ENCODE measurements around the gene OOSP4A.
"Not testable (repeated sequence)": the region's sequence is repeated elsewhere in the genome, so short reads cannot be mapped to it uniquely, and the experiment has no call there.

OOSP4A gene

DNA sequence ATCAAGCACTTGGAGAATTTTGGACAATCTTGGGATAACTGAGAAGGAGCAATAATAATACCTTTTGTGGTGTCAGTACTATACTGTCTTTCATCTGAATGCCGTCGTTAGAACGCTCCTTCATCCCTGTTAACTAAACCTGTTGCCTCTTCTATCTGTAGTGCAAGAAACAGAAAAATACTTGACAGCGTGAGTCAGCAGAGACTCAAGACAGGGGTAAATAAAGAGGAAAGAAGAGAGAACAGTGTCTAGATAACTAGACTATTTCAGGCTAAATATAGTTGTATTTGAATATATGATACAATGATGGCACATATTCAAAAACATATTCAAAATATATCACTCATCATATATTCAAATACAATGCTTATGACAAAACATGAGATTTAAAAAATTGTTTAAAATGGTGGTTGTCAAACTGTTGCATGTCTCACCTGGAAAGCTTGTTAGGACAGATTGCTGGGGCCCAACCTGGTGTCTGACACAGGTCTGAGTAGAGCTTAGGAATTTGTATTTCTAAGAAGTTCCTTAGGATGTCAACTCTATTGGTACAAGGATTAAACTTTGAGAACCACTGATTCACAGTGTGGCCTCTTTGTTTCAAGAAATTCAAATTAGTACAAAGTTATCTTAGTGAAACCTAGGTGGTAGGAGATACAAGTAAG is 17.4 kb downstream of the OOSP4A start:
- DNase-seq, result no peak

DNA sequence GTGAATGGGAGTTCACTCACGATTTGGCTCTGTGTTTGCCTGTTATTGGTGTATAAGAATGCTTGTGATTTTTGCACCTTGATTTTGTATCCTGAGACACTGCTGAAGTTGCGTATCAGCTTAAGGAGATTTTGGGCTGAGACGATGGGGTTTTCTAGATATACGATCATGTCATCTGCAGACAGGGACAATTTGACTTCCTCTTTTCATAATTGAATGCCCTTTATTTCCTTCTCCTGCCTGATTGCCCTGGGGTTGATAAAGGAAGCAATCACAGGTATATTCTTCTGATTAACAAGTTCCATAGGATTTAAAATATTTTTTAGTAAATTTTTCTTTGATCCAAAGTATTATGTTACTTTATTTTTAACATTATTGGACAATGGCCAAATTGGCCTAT is 18.2 kb downstream of the OOSP4A start:
- not testable (repeated sequence) for DNase-seq

DNA sequence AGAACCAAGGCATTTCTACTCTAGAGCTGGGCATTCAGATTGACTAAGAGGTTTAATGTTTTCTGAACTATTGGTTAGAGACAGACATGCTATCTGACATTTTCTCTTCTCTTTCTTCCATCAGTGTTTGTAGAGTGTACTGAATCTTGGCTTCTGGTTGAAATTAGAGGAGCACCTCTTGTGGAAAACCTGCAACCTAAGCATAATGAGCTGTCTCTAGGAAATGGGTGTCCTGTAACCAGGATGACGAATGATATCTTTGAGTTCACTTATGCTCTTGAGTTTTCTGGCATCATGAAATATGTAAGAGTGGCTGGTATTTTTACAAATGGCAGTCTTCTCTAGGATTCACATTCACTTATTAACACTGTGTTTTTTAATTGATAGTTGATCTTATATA is 19.4 kb downstream of the OOSP4A start:
- no peak for DNase-seq

DNA sequence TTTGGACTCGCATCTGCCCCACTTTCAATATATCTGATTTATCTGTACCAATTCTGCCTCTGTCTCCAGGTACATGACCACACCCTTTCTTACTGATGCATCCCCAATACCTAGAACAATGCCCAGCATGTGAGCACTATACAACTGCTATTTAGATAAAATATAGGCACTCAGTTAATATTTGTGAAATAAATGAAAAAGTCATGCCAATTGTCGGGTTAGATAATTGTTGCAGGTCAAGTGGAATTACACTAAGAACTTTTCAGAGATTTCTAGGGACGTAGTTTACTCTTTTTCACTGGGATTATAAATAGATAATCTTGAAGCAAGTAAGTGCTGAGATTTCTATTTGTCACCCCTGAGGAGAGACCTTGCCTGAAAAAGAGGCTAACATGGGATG is 20.5 kb downstream of the OOSP4A start:
- DNase-seq, result no peak

DNA sequence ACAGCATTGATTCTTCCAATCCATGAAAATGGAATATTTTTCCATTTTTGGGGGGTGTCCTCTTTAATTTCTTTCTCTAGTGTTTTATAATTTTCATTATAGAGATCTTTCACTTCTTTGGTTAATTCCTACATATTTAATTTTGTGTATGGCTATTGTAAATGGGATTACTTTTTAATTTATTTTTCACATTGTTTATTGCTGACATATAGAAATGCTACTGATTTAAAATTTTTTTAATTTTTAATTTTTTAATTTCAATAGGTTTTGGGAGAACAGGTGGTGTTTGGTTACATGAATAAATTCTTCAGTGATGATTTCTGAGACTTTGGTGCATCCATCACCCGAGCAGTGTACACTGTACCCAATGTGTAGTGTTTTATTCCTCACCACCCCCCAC is 26.6 kb downstream of the OOSP4A start:
- DNase-seq, result no peak

DNA sequence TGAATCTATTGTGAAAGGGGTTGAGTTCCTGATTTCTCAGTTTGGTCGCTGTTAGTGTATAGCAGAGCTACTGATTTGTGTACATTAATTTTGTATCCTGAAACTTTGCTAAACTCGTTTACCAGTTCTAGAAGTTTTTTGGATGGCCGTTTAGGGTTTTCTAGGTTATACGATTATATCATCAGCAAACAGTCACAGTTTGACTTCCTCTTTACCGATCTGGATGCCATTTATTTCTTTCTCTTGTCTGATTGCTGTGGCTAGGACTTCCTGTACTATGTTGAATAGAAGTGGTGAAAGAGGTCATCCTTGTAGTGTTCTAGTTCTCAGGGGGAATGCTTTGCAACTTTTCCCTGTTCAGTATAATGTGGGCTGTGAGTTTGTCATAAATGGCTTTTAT is 28.6 kb downstream of the OOSP4A start:
- DNase-seq, result no peak

DNA sequence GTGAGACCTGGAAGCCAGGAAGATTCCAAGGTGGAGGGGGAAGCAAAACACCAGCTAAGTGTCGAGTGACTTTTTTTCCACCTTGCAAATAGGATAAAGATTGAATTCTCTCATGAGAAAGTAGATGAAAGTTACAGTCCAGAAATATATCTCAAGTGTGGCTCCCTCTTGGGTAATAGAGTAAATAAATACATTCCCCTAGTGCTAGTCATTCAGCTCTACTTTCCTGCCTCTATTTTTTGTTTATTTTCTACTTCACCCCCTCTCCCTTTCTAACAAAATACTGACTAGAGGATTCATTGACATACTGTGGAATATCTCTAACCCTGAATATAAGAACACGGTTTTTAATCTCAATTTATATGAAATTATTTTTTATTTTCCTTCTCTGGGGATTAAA is 34.0 kb downstream of the OOSP4A start:
- DNase-seq, result no peak

DNA sequence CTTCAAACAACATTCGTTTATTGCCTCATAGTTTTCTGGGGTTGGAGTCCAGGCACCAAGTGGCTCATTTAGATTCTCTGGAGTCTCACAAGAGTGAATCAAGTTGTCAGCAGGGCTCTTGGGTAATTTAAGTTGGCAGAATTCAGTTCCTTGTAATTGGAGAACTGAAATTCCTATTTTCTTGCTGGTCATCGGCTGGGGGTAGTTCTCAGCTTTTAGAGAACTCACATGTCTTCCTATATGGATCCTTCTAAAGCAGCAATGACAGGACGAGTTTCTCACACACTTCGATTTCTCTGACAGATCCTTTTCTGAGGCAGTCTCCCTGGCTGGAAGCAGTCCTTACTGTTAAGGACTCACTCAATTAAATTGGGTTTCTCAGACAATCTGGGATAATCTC is 35.9 kb downstream of the OOSP4A start:
- DNase-seq, result no peak

DNA sequence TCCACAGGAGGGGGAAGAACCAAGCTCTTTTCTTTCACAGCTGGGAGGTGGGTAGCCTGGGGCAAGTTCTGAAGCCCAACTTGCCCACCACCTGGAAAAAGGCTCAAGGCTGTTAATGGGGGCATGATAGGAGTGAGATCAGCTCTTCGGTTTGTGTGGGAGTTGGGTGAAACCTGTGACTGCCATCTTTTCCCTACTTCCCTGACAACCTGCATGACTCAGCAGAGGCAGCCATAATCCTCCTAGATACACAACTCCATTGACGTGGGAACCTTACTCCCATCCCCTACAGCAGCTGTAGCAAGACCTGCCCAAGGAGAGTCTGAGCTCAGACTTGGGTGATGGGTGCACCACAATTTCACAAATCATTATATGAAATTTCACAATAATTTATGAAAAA is 39.9 kb downstream of the OOSP4A start:
- DNase-seq, result no peak

DNA sequence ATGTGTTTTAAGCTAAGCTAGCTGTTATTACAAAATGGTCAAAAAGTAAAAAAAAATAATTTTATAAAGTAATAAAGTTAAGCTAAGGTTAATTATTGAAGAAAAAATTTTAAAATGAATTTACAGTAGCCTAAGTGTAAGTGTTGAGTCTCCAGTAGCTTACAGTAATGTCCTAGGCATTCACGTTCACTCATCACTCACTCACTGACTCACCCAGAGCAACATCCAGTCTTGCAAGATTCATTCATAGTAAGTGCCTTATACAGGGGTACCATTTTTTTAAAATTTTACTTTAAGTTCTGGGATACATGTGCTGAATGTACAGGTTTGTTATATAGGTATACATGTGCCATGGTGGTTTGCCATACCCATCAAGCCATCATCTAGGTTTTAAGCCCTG is 41.5 kb downstream of the OOSP4A start:
- DNase-seq, result no peak

DNA sequence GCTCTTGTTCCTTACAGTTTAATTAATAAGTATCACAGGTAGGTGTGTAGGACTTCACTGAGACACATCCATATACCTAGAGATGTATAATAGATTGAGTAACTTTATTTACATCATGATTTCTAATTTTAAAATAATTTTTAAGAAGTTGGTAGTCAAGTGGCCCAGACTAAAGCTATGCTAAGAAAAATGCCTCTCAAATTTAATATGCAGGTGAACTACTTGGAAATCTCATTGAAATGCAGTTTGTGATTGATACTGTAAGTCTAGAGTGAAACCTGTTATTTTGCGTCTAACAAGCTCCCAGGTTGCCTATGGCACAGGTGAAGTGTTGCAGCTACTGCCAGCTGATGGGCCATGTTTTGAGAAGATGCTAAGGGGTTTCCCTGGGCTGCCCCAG is 53.0 kb downstream of the OOSP4A start, which contains the start of gene OOSP4B:
TSS of gene OOSP4B (plus strand) at position 301 of the 400 bp plus-strand sequence.
- no peak for DNase-seq

DNA sequence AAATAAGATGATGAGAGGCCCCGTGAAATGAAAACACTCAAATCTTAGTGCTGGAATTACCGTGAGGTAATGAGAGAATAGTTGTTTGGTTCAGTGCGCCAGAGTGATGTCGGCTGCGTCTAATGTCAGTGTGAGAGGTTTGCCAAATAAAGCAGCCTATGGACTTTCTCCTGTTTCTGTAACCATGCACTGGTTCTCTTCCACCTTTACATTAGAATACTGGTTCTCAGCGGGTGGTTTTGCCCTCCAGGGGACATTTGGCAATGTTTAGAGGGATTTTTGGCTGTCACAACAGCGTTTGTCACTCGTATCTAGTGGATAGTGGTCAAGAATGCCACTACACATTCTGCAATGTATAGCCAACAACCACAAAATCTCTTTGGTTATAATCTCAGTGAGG is 54.2 kb downstream of the OOSP4A start:
- DNase-seq, result no peak

Measured in effector CD4-positive, alpha-beta T cell (primary cell).